ENCODE measurements around the gene TEK.

- TF ChIP-seq CTCF (IDR thresholded peaks at IDR 0.05; ENCODE audit: insufficient read depth, low read depth, low read length): no peak
- no peak for TF ChIP-seq EZH2 (IDR thresholded peaks at IDR 0.05; ENCODE audit: insufficient read depth, low read length)
Observed at GRCh38 chr9:27125030-27125429, 16.0 kb downstream of the TEK start.
